ENCODE data around the gene HSPA12A.

Gene HSPA12A

GRCh38 chr10:116676633-116677032 lies 65.7 kb downstream of the HSPA12A start:
- no peak for TF ChIP-seq CTCF (IDR thresholded peaks at IDR 0.05; ENCODE audit: insufficient read depth, missing control alignments)
- no peak for FAIRE-seq
- DNase-seq (ENCODE audit: insufficient read length, low spot score): no peak

DNA sequence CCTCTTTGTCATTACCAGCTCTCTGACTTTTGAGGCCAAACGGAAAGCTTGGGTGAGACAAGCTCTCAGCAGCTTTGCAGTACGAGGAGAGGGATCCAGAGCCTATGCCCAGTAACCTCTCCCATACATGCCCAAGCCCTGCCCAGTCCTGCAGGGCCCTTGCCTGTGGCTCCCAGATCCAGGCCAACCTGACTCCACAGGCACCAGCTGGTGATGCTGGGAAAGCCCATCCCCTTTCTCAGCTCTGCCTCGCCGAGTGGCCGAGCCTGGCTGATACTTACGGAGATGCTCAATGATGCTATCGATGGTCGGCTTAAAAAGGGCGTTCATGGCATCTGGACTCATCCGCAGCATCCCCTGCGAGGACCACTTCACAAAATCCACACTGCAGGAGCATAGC lies 66.2 kb downstream of the HSPA12A start:
- DNase-seq (ENCODE audit: insufficient read length, low spot score) (no peak), FAIRE-seq (no peak)
- no peak for TF ChIP-seq CTCF (IDR thresholded peaks at IDR 0.05; ENCODE audit: insufficient read depth, missing control alignments)

- no peak for TF ChIP-seq CTCF (IDR thresholded peaks at IDR 0.05; ENCODE audit: insufficient read depth, missing control alignments)
- FAIRE-seq (no peak), DNase-seq (ENCODE audit: insufficient read length, low spot score) (no peak)
These were observed 67.4 kb downstream of the HSPA12A start for GRCh38 chr10:116674901-116675423.

GRCh38 chr10:116673866-116674265 lies 68.5 kb downstream of the HSPA12A start:
- no peak for DNase-seq (ENCODE audit: insufficient read length, low spot score)
- TF ChIP-seq CTCF (IDR thresholded peaks at IDR 0.05; ENCODE audit: insufficient read depth, missing control alignments): no peak
- no peak for FAIRE-seq

DNA sequence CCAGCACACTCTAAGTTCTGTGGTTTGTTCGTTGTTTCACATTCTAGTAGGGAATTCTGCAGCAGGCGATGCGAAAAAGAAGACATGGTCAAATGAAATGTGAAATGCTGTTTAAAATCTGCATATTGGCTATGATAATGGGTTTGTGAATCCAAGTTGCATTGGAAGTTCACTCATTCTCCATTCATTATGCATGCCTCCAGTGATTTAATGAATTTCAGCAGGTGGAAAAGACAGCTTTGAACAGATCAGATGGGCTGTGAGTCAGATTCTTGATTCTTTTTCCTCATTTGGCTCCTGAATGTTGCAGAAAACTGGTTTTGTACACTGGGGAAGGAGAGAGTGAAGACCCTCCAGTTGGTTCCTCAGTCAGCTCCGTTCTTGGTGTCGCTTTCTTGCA lies 69.5 kb downstream of the HSPA12A start:
- DNase-seq (ENCODE audit: insufficient read length, low spot score) (no peak), FAIRE-seq (no peak)
- TF ChIP-seq CTCF (IDR thresholded peaks at IDR 0.05; ENCODE audit: insufficient read depth, missing control alignments): no peak

DNA sequence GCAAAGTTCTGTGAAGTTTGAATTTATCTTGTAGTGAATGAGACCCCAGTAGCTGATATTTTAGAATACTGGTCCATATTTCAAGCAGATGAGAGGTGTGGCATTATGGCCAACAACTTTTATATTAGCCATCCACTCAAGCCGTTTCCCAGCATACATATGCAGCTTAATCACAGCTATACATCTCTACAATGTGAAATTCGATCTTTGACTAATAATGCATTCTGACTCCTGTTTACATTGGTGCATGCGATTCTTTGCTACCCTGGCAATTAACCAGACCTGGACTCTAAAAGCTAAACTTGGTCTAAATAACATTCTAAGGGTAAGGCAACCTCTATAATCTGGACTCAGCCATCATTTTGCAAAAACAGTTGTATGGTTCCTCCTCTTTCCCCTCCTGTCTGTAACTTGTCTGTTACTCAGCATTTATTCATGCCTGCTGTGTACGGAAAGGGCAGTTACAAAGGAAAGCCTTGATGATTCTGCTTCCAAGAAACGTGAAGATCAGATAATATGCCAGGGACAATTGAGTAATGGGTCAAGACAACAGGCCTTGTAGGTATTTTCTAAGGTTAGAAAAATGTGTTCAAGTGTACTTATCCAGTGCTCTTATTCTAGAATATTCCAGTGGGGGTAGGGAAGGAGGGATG lies 71.0 kb downstream of the HSPA12A start:
- no peak for DNase-seq (ENCODE audit: insufficient read length, low spot score)
- TF ChIP-seq CTCF (IDR thresholded peaks at IDR 0.05; ENCODE audit: insufficient read depth, missing control alignments): no peak
- FAIRE-seq: no peak

DNA sequence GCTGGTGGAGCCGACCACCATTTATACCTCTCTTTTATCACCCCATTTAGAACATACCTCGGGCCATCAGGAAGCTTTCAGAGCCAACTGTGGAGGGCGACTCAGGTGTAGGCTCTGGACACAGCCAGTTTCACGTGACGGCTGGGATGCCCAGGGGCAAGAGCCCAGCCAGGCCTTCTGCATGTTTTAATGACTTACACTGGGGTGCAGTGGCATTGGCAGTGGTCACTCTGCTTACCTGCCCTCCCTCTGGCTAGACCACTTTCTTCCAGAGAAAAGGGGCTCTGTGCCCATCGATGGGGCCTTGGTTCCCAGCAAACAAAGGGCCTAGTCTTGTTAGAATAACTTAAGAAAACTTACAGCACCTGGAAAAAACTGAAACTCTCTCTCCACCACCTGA lies 71.7 kb downstream of the HSPA12A start:
- DNase-seq (ENCODE audit: insufficient read length, low spot score) (no peak), FAIRE-seq (no peak)
- no peak for TF ChIP-seq CTCF (IDR thresholded peaks at IDR 0.05; ENCODE audit: insufficient read depth, missing control alignments)

All from D721Med (cell line).